ENCODE data around the gene CTPS1. TPM values are rescaled to one million over a fixed set of nuclear protein-coding genes. Genes with fewer than 3 reads are reported as not detected.

Gene CTPS1
- total RNA-seq, 1 donor from 2014 or later = 33.0 TPM

GRCh38 chr1:40983286-40983685 lies 3.8 kb downstream of the CTPS1 start:
- H3K36me3 ChIP-seq = peaks cover 21 to 44% of the 10 kb centered on the region in 2 donors
- TF ChIP-seq CTCF (IDR thresholded peaks at IDR 0.05) = no peak
- H3K27ac ChIP-seq = peak overlapping the region; percentile 85 to 96
- DNase-seq (ENCODE audit: low spot score in 2 of 2) = no peak
- peak overlapping the region; percentile 23 to 78 for H3K4me3 ChIP-seq
- intact Hi-C loops (cut with DNase I) = loop anchor here (5.0 to 10.0 kb wide), 4 partner anchors 64 to 382 kb away; partner anchors contain the start of gene FOXO6
- H3K4me1 ChIP-seq = peaks cover 11 to 39% of the 10 kb centered on the region in 2 donors
- no peaks in the 10 kb centered on the region for H3K27me3 ChIP-seq
- no peaks in the 10 kb centered on the region for H3K9me3 ChIP-seq

- Histone ChIP-seq H3K27me3 (no peaks in the 10 kb centered on the region), H3K36me3 (peaks cover 29 to 52% of the 10 kb centered on the region in 2 donors), H3K9me3 (no peaks in the 10 kb centered on the region), H3K27ac (peak overlapping the region; percentile 85 to 96), H3K4me3 (peak overlapping the region; percentile 14 to 40), H3K4me1 (peaks cover 11 to 32% of the 10 kb centered on the region in 2 donors)
- intact Hi-C loops (cut with DNase I) = loop anchor here (5.0 to 10.0 kb wide), 4 partner anchors 63 to 381 kb away; partner anchors contain the start of gene FOXO6
- no peak for DNase-seq (ENCODE audit: low spot score in 2 of 2)
- TF ChIP-seq CTCF (IDR thresholded peaks at IDR 0.05) = no peak
These were observed 4.6 kb downstream of the CTPS1 start for GRCh38 chr1:40984066-40984465.

GRCh38 chr1:40984531-40984930 lies 5.0 kb downstream of the CTPS1 start:
- H3K36me3 ChIP-seq = peaks cover 33 to 57% of the 10 kb centered on the region in 2 donors
- TF ChIP-seq CTCF (IDR thresholded peaks at IDR 0.05) = no peak
- no peaks in the 10 kb centered on the region for H3K27me3 ChIP-seq
- H3K9me3 ChIP-seq = no peaks in the 10 kb centered on the region
- H3K4me1 ChIP-seq = peaks cover 11 to 29% of the 10 kb centered on the region in 2 donors
- no peak for DNase-seq (ENCODE audit: low spot score in 2 of 2)
- peak overlapping the region; percentile 14 to 40 for H3K4me3 ChIP-seq
- H3K27ac ChIP-seq = peak overlapping the region; percentile 58 to 63
- intact Hi-C loops (cut with DNase I) = loop anchor here (5.0 to 10.0 kb wide), 4 partner anchors 63 to 380 kb away; partner anchors contain the start of gene FOXO6

- H3K27ac ChIP-seq = peak overlapping the region; percentile 58 to 63
These were observed 5.7 kb downstream of the CTPS1 start for GRCh38 chr1:40985161-40985560.

GRCh38 chr1:40985875-40986274 lies 6.4 kb downstream of the CTPS1 start:
- no peak for TF ChIP-seq CTCF (IDR thresholded peaks at IDR 0.05)
- no peak for DNase-seq (ENCODE audit: low spot score in 2 of 2)
- intact Hi-C loops (cut with DNase I) = loop anchor here (2.0 to 10.0 kb wide), 2 partner anchors 17 to 379 kb away; partner anchors contain the start of gene FOXO6
- Histone ChIP-seq H3K36me3 (peaks cover 44 to 70% of the 10 kb centered on the region in 2 donors), H3K27me3 (no peaks in the 10 kb centered on the region), H3K27ac (peak overlapping the region; percentile 58 to 63), H3K4me1 (peaks cover 11 to 29% of the 10 kb centered on the region in 2 donors), H3K9me3 (no peaks in the 10 kb centered on the region), H3K4me3 (peak overlapping the region in 1 of 2 donors; percentile 21)

More at GRCh38 chr1:40985161-40985560, 5.7 kb downstream of the CTPS1 start:
- H3K36me3 ChIP-seq = peaks cover 40 to 63% of the 10 kb centered on the region in 2 donors
- no peaks in the 10 kb centered on the region for H3K27me3 ChIP-seq
- intact Hi-C loops (cut with DNase I) = loop anchor here (10.0 kb wide), 1 partner anchor 380 kb away; the partner anchor contains the start of gene FOXO6
- no peaks in the 10 kb centered on the region for H3K9me3 ChIP-seq
- peaks cover 11 to 29% of the 10 kb centered on the region in 2 donors for H3K4me1 ChIP-seq
- H3K4me3 ChIP-seq = peak overlapping the region in 1 of 2 donors; percentile 21
- no peak for TF ChIP-seq CTCF (IDR thresholded peaks at IDR 0.05)
- DNase-seq (ENCODE audit: low spot score in 2 of 2) = no peak

All from ascending aorta (tissue), 2 donors.